Measurements from ENCODE around the gene MRGPRE. TPM values are rescaled to one million over a fixed set of nuclear protein-coding genes. Genes with fewer than 3 reads are reported as not detected.

Gene MRGPRE
- total and polyA plus RNA-seq, 2 donors (not counting 1 experiment from before 2014, with no cell fraction given): not detected

- WGBS (ENCODE audit: insufficient coverage): 91% methylated on average over 23 of the region's 23 CpGs
- POLR2A ChIA-PET: no interaction called here
Measured at GRCh38 chr11:3196161-3197043, 35.8 kb downstream of the MRGPRE start.

More at GRCh38 chr11:3196161-3197043, 35.8 kb downstream of the MRGPRE start:
- no peaks in the 10 kb centered on the region for H4K20me1 ChIP-seq (ENCODE audit: control insufficient read depth, insufficient read depth, low read length, poor library complexity, severe bottlenecking)
- no peak overlapping the region for H3K27ac Mint-ChIP-seq
- H3K9me3 ChIP-seq (ENCODE audit: control extremely low read depth in 1 of 3, control insufficient read depth in 2 of 3, insufficient read depth in 1 of 3, low read length in 2 of 3): no peaks in the 10 kb centered on the region
- CTCF ChIA-PET: no interaction called here
- no peak overlapping the region for H3K4me3 Mint-ChIP-seq
- H3K4me1 ChIP-seq (ENCODE audit: control insufficient read depth in 2 of 2, insufficient read depth in 2 of 2, low read length in 2 of 2): no peaks in the 10 kb centered on the region
- no peaks in the 10 kb centered on the region for H3K36me3 ChIP-seq (replicated peaks in 1 of 2; ENCODE audit: control extremely low read depth in 1 of 2, control insufficient read depth in 1 of 2, extremely low read depth in 1 of 2, insufficient read depth in 2 of 2, low read length in 1 of 2)
- H3K4me3 ChIP-seq (ENCODE audit: control extremely low read depth in 1 of 5, extremely low read depth in 1 of 5, insufficient read depth in 1 of 5, low read depth in 2 of 5, low read length in 4 of 5): no peak overlapping the region
- intact Hi-C loops (cut with micrococcal nuclease): no loop called here
- no peak overlapping the region for H3K9ac ChIP-seq (ENCODE audit: low read length)
- DNase-seq: no peak
- no peak for TF ChIP-seq CTCF (IDR thresholded peaks at IDR 0.05)
- TF ChIP-seq EZH2 (IDR thresholded peaks at IDR 0.05; ENCODE audit: borderline replicate concordance, insufficient read depth, low read depth, low read length, poor library complexity, severe bottlenecking): no peak
- H3K4me1 Mint-ChIP-seq: no peaks in the 10 kb centered on the region
- no peaks in the 10 kb centered on the region for H3K27me3 ChIP-seq (replicated peaks in 1 of 4; ENCODE audit: control extremely low read depth in 1 of 4, control insufficient read depth in 3 of 4, insufficient read depth in 4 of 4, low read length in 3 of 4)
- H2AFZ ChIP-seq (ENCODE audit: insufficient read depth, low read depth, low read length, poor library complexity, severe bottlenecking): no peak overlapping the region
- no peaks in the 10 kb centered on the region for H3K9me3 Mint-ChIP-seq (ENCODE audit: insufficient read depth)
- H3K4me2 ChIP-seq (replicated peaks; ENCODE audit: low read depth, low read length, poor library complexity, severe bottlenecking): no peak overlapping the region
- H3K79me2 ChIP-seq (ENCODE audit: control insufficient read depth, insufficient read depth, low read length): no peaks in the 10 kb centered on the region
- H3K27me3 Mint-ChIP-seq: no peaks in the 10 kb centered on the region
- ATAC-seq (ENCODE audit: low read depth): no peak
- H3K27ac ChIP-seq (ENCODE audit: low read length in 2 of 2): no peak overlapping the region

All from B cell (primary cell).